Measurements from ENCODE around the gene NFATC4.
A peak's percentile ranks its signal among the peaks of the same experiment; 100 is the strongest.
"Not testable (repeated sequence)": the region's sequence is repeated elsewhere in the genome, so short reads cannot be mapped to it uniquely, and the experiment has no call there.

The NFATC4 gene

GRCh38 chr14:24368212-24368561, 203 bp downstream of the NFATC4 start:
- no peak for TF ChIP-seq ZNF274 (IDR thresholded peaks at IDR 0.05; ENCODE audit: low read depth, low read length)
- H3K4me3 ChIP-seq (ENCODE audit: low read length): peak overlapping the region; percentile 56; the same call in 1 of the 2 replicates

GRCh38 chr14:24368562-24369252, 723 bp downstream of the NFATC4 start:
- H3K4me3 ChIP-seq (ENCODE audit: low read length): peak overlapping the region; percentile 56; the same call in 1 of the 2 replicates
- TF ChIP-seq ZNF274 (IDR thresholded peaks at IDR 0.05; ENCODE audit: low read depth, low read length): no peak

GRCh38 chr14:24369463-24369862, 1.5 kb downstream of the NFATC4 start:
- TF ChIP-seq ZNF274 (IDR thresholded peaks at IDR 0.05; ENCODE audit: low read depth, low read length): no peak
- no peak overlapping the region for H3K4me3 ChIP-seq (ENCODE audit: low read length)

- H3K4me3 ChIP-seq (ENCODE audit: low read length): no peak overlapping the region
- no peak for TF ChIP-seq ZNF274 (IDR thresholded peaks at IDR 0.05; ENCODE audit: low read depth, low read length)
Measured at GRCh38 chr14:24369907-24370687, 2.1 kb downstream of the NFATC4 start.

GRCh38 chr14:24370748-24371147, 2.8 kb downstream of the NFATC4 start:
- no peak for TF ChIP-seq ZNF274 (IDR thresholded peaks at IDR 0.05; ENCODE audit: low read depth, low read length)

GRCh38 chr14:24371605-24372004, 3.6 kb downstream of the NFATC4 start:
- H3K4me3 ChIP-seq (ENCODE audit: low read length): not testable (repeated sequence)

More at GRCh38 chr14:24370748-24371147, 2.8 kb downstream of the NFATC4 start:
- H3K4me3 ChIP-seq (ENCODE audit: low read length): no peak overlapping the region

- H3K4me3 ChIP-seq (ENCODE audit: low read length): no peak overlapping the region
- no peak for TF ChIP-seq ZNF274 (IDR thresholded peaks at IDR 0.05; ENCODE audit: low read depth, low read length)
Measured at GRCh38 chr14:24372701-24373416, 4.9 kb downstream of the NFATC4 start.

GRCh38 chr14:24376448-24377070, 8.6 kb downstream of the NFATC4 start:
- no peak for TF ChIP-seq ZNF274 (IDR thresholded peaks at IDR 0.05; ENCODE audit: low read depth, low read length)
- H3K4me3 ChIP-seq (ENCODE audit: low read length): no peak overlapping the region

- TF ChIP-seq ZNF274 (IDR thresholded peaks at IDR 0.05; ENCODE audit: low read depth, low read length): no peak
- H3K4me3 ChIP-seq (ENCODE audit: low read length): no peak overlapping the region
Measured at GRCh38 chr14:24377126-24377525, 9.1 kb downstream of the NFATC4 start.

- no peak overlapping the region for H3K4me3 ChIP-seq (ENCODE audit: low read length)
- no peak for TF ChIP-seq ZNF274 (IDR thresholded peaks at IDR 0.05; ENCODE audit: low read depth, low read length)
Measured at GRCh38 chr14:24377657-24378056, 9.7 kb downstream of the NFATC4 start.

- H3K4me3 ChIP-seq (ENCODE audit: low read length): no peak overlapping the region
- no peak for TF ChIP-seq ZNF274 (IDR thresholded peaks at IDR 0.05; ENCODE audit: low read depth, low read length)
Measured at GRCh38 chr14:24378327-24378726, 10.3 kb downstream of the NFATC4 start.

- TF ChIP-seq ZNF274 (IDR thresholded peaks at IDR 0.05; ENCODE audit: low read depth, low read length): no peak
- H3K4me3 ChIP-seq (ENCODE audit: low read length): no peak overlapping the region
Measured at GRCh38 chr14:24378981-24379906, 11.3 kb downstream of the NFATC4 start.

All from GM08714 (cell line).